ENCODE data around the gene CLCN2.

The CLCN2 gene

GRCh38 chr3:184355261-184356040, 6.0 kb downstream of the CLCN2 start:
- Histone ChIP-seq H2AFZ (ENCODE audit: low read depth, low read length) (no peak overlapping the region), H2BK120ac (ENCODE audit: low read depth, low read length) (no peak overlapping the region), H3K4ac (ENCODE audit: low read depth in 1 of 2, low read length in 2 of 2) (no peak overlapping the region), H3K9me3 (ENCODE audit: control insufficient read depth, low read length) (no peaks in the 10 kb centered on the region), H3K23ac (ENCODE audit: low read length in 2 of 2) (no peak overlapping the region), H3K18ac (ENCODE audit: low read depth in 1 of 2, low read length in 2 of 2) (no peak overlapping the region), H4K91ac (ENCODE audit: low read length) (no peak overlapping the region), H2BK5ac (ENCODE audit: low read depth, low read length, poor library complexity, severe bottlenecking) (no peak overlapping the region), H3K27me3 (ENCODE audit: control insufficient read depth in 1 of 2, insufficient read depth in 1 of 2, low read length in 2 of 2) (no peaks in the 10 kb centered on the region), H2AK5ac (ENCODE audit: low read length, severe bottlenecking) (no peak overlapping the region), H3K79me1 (replicated peaks; ENCODE audit: low read length, poor library complexity, severe bottlenecking) (peaks cover 13% of the 10 kb centered on the region), H3K4me2 (ENCODE audit: low read length, poor library complexity, severe bottlenecking) (no peak overlapping the region), H2BK15ac (ENCODE audit: low read depth, poor library complexity, severe bottlenecking) (no peak overlapping the region), H3K27ac (ENCODE audit: low read length, poor library complexity, severe bottlenecking) (no peak overlapping the region), H3K14ac (ENCODE audit: low read length in 2 of 2) (no peak overlapping the region), H3K4me3 (ENCODE audit: insufficient read depth in 1 of 2, low read depth in 1 of 2, low read length in 2 of 2) (no peak overlapping the region), H3K36me3 (ENCODE audit: control insufficient read depth in 1 of 2, insufficient read depth in 2 of 2, low read depth in 1 of 2, low read length in 2 of 2) (peaks cover 36 to 69% of the 10 kb centered on the region in 2 experiments), H2BK12ac (ENCODE audit: low read length in 2 of 2) (no peak overlapping the region), H3K9ac (ENCODE audit: low read length) (peak overlapping the region; percentile 16), H4K8ac (ENCODE audit: low read length) (no peak overlapping the region), H3K4me1 (ENCODE audit: control insufficient read depth, insufficient read depth, low read depth, low read length) (peaks cover 27% of the 10 kb centered on the region)
- DNase-seq: no peak
- WGBS: 81% methylated on average over 18 of the region's 18 CpGs

GRCh38 chr3:184354754-184355153, 6.7 kb downstream of the CLCN2 start:
- no peak overlapping the region for H3K4me2 ChIP-seq (ENCODE audit: low read length, poor library complexity, severe bottlenecking)
- no peak overlapping the region for H2BK120ac ChIP-seq (ENCODE audit: low read depth, low read length)
- no peak overlapping the region for H3K4ac ChIP-seq (ENCODE audit: low read depth in 1 of 2, low read length in 2 of 2)
- no peak overlapping the region for H2BK5ac ChIP-seq (ENCODE audit: low read depth, low read length, poor library complexity, severe bottlenecking)
- no peak overlapping the region for H3K14ac ChIP-seq (ENCODE audit: low read length in 2 of 2)
- H3K9ac ChIP-seq (ENCODE audit: low read length): no peak overlapping the region
- WGBS: 76% methylated on average over 3 of the region's 8 CpGs
- DNase-seq: no peak
- H2AFZ ChIP-seq (ENCODE audit: low read depth, low read length): no peak overlapping the region
- H2BK15ac ChIP-seq (ENCODE audit: low read depth, poor library complexity, severe bottlenecking): no peak overlapping the region
- H4K91ac ChIP-seq (ENCODE audit: low read length): no peak overlapping the region
- H3K36me3 ChIP-seq (ENCODE audit: control insufficient read depth in 1 of 2, insufficient read depth in 2 of 2, low read depth in 1 of 2, low read length in 2 of 2): peaks cover 36 to 69% of the 10 kb centered on the region in 2 experiments
- H3K27ac ChIP-seq (ENCODE audit: low read length, poor library complexity, severe bottlenecking): no peak overlapping the region
- H3K4me1 ChIP-seq (ENCODE audit: control insufficient read depth, insufficient read depth, low read depth, low read length): peaks cover 26% of the 10 kb centered on the region
- H3K9me3 ChIP-seq (ENCODE audit: control insufficient read depth, low read length): no peaks in the 10 kb centered on the region
- H3K79me1 ChIP-seq (replicated peaks; ENCODE audit: low read length, poor library complexity, severe bottlenecking): peaks cover 10% of the 10 kb centered on the region
- no peak overlapping the region for H2AK5ac ChIP-seq (ENCODE audit: low read length, severe bottlenecking)
- no peaks in the 10 kb centered on the region for H3K27me3 ChIP-seq (ENCODE audit: control insufficient read depth in 1 of 2, insufficient read depth in 1 of 2, low read length in 2 of 2)
- no peak overlapping the region for H3K23ac ChIP-seq (ENCODE audit: low read length in 2 of 2)
- H4K8ac ChIP-seq (ENCODE audit: low read length): no peak overlapping the region
- no peak overlapping the region for H2BK12ac ChIP-seq (ENCODE audit: low read length in 2 of 2)
- H3K18ac ChIP-seq (ENCODE audit: low read depth in 1 of 2, low read length in 2 of 2): no peak overlapping the region
- H3K4me3 ChIP-seq (ENCODE audit: insufficient read depth in 1 of 2, low read depth in 1 of 2, low read length in 2 of 2): no peak overlapping the region

- H3K27me3 ChIP-seq (ENCODE audit: control insufficient read depth in 1 of 2, insufficient read depth in 1 of 2, low read length in 2 of 2): no peaks in the 10 kb centered on the region
- DNase-seq: peak; percentile 37
Observed at GRCh38 chr3:184354121-184354728, 7.2 kb downstream of the CLCN2 start.

GRCh38 chr3:184353546-184353941, 7.9 kb downstream of the CLCN2 start:
- Histone ChIP-seq H3K9me3 (ENCODE audit: control insufficient read depth, low read length) (no peaks in the 10 kb centered on the region), H3K4ac (ENCODE audit: low read depth in 1 of 2, low read length in 2 of 2) (no peak overlapping the region), H3K4me1 (ENCODE audit: control insufficient read depth, insufficient read depth, low read depth, low read length) (peaks cover 29% of the 10 kb centered on the region), H2AK5ac (ENCODE audit: low read length, severe bottlenecking) (no peak overlapping the region), H3K4me3 (ENCODE audit: insufficient read depth in 1 of 2, low read depth in 1 of 2, low read length in 2 of 2) (no peak overlapping the region), H4K91ac (ENCODE audit: low read length) (no peak overlapping the region), H3K36me3 (ENCODE audit: control insufficient read depth in 1 of 2, insufficient read depth in 2 of 2, low read depth in 1 of 2, low read length in 2 of 2) (peaks cover 36 to 64% of the 10 kb centered on the region in 2 experiments), H4K8ac (ENCODE audit: low read length) (no peak overlapping the region), H2BK120ac (ENCODE audit: low read depth, low read length) (no peak overlapping the region), H3K4me2 (ENCODE audit: low read length, poor library complexity, severe bottlenecking) (no peak overlapping the region), H2BK15ac (ENCODE audit: low read depth, poor library complexity, severe bottlenecking) (no peak overlapping the region), H3K14ac (ENCODE audit: low read length in 2 of 2) (no peak overlapping the region), H3K27ac (ENCODE audit: low read length, poor library complexity, severe bottlenecking) (no peak overlapping the region), H3K23ac (ENCODE audit: low read length in 2 of 2) (no peak overlapping the region), H2BK5ac (ENCODE audit: low read depth, low read length, poor library complexity, severe bottlenecking) (no peak overlapping the region), H3K79me1 (replicated peaks; ENCODE audit: low read length, poor library complexity, severe bottlenecking) (peaks cover 3% of the 10 kb centered on the region), H3K18ac (ENCODE audit: low read depth in 1 of 2, low read length in 2 of 2) (no peak overlapping the region), H2BK12ac (ENCODE audit: low read length in 2 of 2) (no peak overlapping the region), H3K9ac (ENCODE audit: low read length) (no peak overlapping the region), H2AFZ (ENCODE audit: low read depth, low read length) (no peak overlapping the region), H3K27me3 (ENCODE audit: control insufficient read depth in 1 of 2, insufficient read depth in 1 of 2, low read length in 2 of 2) (no peaks in the 10 kb centered on the region)
- WGBS: 98% methylated on average over 11 of the region's 11 CpGs
- no peak for DNase-seq

More at GRCh38 chr3:184354121-184354728, 7.2 kb downstream of the CLCN2 start:
- H3K27ac ChIP-seq (ENCODE audit: low read length, poor library complexity, severe bottlenecking): no peak overlapping the region
- peaks cover 36 to 68% of the 10 kb centered on the region in 2 experiments for H3K36me3 ChIP-seq (ENCODE audit: control insufficient read depth in 1 of 2, insufficient read depth in 2 of 2, low read depth in 1 of 2, low read length in 2 of 2)
- H3K9me3 ChIP-seq (ENCODE audit: control insufficient read depth, low read length): no peaks in the 10 kb centered on the region
- no peak overlapping the region for H2AK5ac ChIP-seq (ENCODE audit: low read length, severe bottlenecking)
- peak overlapping the region; percentile 45 for H4K8ac ChIP-seq (ENCODE audit: low read length)
- no peak overlapping the region for H3K23ac ChIP-seq (ENCODE audit: low read length in 2 of 2)
- H3K4me1 ChIP-seq (ENCODE audit: control insufficient read depth, insufficient read depth, low read depth, low read length): peaks cover 24% of the 10 kb centered on the region
- WGBS: 70% methylated on average over 18 of the region's 18 CpGs
- H2BK12ac ChIP-seq (ENCODE audit: low read length in 2 of 2): no peak overlapping the region
- no peak overlapping the region for H3K4ac ChIP-seq (ENCODE audit: low read depth in 1 of 2, low read length in 2 of 2)
- no peak overlapping the region for H2AFZ ChIP-seq (ENCODE audit: low read depth, low read length)
- H2BK15ac ChIP-seq (ENCODE audit: low read depth, poor library complexity, severe bottlenecking): no peak overlapping the region
- peaks cover 8% of the 10 kb centered on the region for H3K79me1 ChIP-seq (replicated peaks; ENCODE audit: low read length, poor library complexity, severe bottlenecking)
- no peak overlapping the region for H2BK120ac ChIP-seq (ENCODE audit: low read depth, low read length)
- no peak overlapping the region for H3K9ac ChIP-seq (ENCODE audit: low read length)
- H3K14ac ChIP-seq (ENCODE audit: low read length in 2 of 2): no peak overlapping the region
- no peak overlapping the region for H3K4me3 ChIP-seq (ENCODE audit: insufficient read depth in 1 of 2, low read depth in 1 of 2, low read length in 2 of 2)
- H4K91ac ChIP-seq (ENCODE audit: low read length): no peak overlapping the region
- no peak overlapping the region for H3K4me2 ChIP-seq (ENCODE audit: low read length, poor library complexity, severe bottlenecking)
- no peak overlapping the region for H2BK5ac ChIP-seq (ENCODE audit: low read depth, low read length, poor library complexity, severe bottlenecking)
- no peak overlapping the region for H3K18ac ChIP-seq (ENCODE audit: low read depth in 1 of 2, low read length in 2 of 2)

Measured in mesenchymal stem cell (in vitro differentiated cells and primary cell).